Measurements from ENCODE around the gene FGGY. TPM values are rescaled to one million over a fixed set of nuclear protein-coding genes. Genes with fewer than 3 reads are reported as not detected.
A peak's percentile ranks its signal among the peaks of the same experiment; 100 is the strongest.
"Not testable (repeated sequence)": the region's sequence is repeated elsewhere in the genome, so short reads cannot be mapped to it uniquely, and the experiment has no call there.

The FGGY gene
- total RNA-seq, 1 experiment from 2014 or later = 12.0 TPM

GRCh38 chr1:59494145-59494833 is 197.4 kb downstream of the FGGY start (continued):
- TF ChIP-seq CDX4 (CRISPR knock-in tag; IDR thresholded peaks at IDR 0.05; ENCODE audit: borderline replicate concordance) = no peak
- TF ChIP-seq NFATC4 (CRISPR knock-in tag; IDR thresholded peaks at IDR 0.05) = no peak
- no peak for TF ChIP-seq STAT6 (CRISPR knock-in tag; conservative IDR thresholded peaks at IDR 0.05; ENCODE audit: low read depth)
- no peak for TF ChIP-seq ZNF263 (CRISPR knock-in tag; IDR thresholded peaks at IDR 0.05; ENCODE audit: low read depth)
- no peak for TF ChIP-seq MYBL2 (CRISPR knock-in tag; IDR thresholded peaks at IDR 0.05)
- no peak for TF ChIP-seq CTCF (IDR thresholded peaks at IDR 0.05)
- TF ChIP-seq, protein P1, sequence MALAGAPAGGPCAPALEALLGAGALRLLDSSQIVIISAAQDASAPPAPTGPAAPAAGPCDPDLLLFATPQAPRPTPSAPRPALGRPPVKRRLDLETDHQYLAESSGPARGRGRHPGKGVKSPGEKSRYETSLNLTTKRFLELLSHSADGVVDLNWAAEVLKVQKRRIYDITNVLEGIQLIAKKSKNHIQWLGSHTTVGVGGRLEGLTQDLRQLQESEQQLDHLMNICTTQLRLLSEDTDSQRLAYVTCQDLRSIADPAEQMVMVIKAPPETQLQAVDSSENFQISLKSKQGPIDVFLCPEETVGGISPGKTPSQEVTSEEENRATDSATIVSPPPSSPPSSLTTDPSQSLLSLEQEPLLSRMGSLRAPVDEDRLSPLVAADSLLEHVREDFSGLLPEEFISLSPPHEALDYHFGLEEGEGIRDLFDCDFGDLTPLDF (CRISPR knock-in tag; IDR thresholded peaks at IDR 0.05) = no peak
- TF ChIP-seq RELA (CRISPR knock-in tag; IDR thresholded peaks at IDR 0.05; ENCODE audit: borderline replicate concordance) = no peak
- no peak for TF ChIP-seq ATF1 (CRISPR knock-in tag; IDR thresholded peaks at IDR 0.05)
- TF ChIP-seq SOX15 (CRISPR knock-in tag; IDR thresholded peaks at IDR 0.05) = no peak

- H3K27me3 Mint-ChIP-seq (ENCODE audit: low read depth); POLR2A ChIA-PET; H3K36me3 Mint-ChIP-seq; H3K4me3 Mint-ChIP-seq; H3K27ac Mint-ChIP-seq; DNase-seq (ENCODE audit: low spot score); CTCF ChIA-PET; ATAC-seq: not testable (repeated sequence)
- peaks cover 21% of the 10 kb centered on the region for H3K9me3 Mint-ChIP-seq
- H3K4me1 Mint-ChIP-seq = peaks cover 12% of the 10 kb centered on the region
Observed at GRCh38 chr1:59496156-59496555, 199.3 kb downstream of the FGGY start.

GRCh38 chr1:59497616-59498015 is 200.7 kb downstream of the FGGY start:
- Mint-ChIP-seq H3K4me1 (peaks cover 22% of the 10 kb centered on the region), H3K36me3 (peaks cover 4% of the 10 kb centered on the region; the same call in 1 of the 2 replicates), H3K9me3 (peaks cover 9% of the 10 kb centered on the region), H3K27ac (peak overlapping the region; percentile 34; the same call in 1 of the 2 replicates), H3K27me3 (ENCODE audit: low read depth) (no peaks in the 10 kb centered on the region), H3K4me3 (no peak overlapping the region)
- TF ChIP-seq MYBL2 (CRISPR knock-in tag; IDR thresholded peaks at IDR 0.05) (no peak), ZNF219 (CRISPR knock-in tag; IDR thresholded peaks at IDR 0.05; ENCODE audit: borderline replicate concordance) (no peak), CDX4 (CRISPR knock-in tag; IDR thresholded peaks at IDR 0.05; ENCODE audit: borderline replicate concordance) (no peak), GTF2I (CRISPR knock-in tag; conservative IDR thresholded peaks at IDR 0.05) (no peak), ZNF263 (CRISPR knock-in tag; IDR thresholded peaks at IDR 0.05; ENCODE audit: low read depth) (no peak), ZNF121 (CRISPR knock-in tag; IDR thresholded peaks at IDR 0.05) (no peak), NR2C2 (CRISPR knock-in tag; IDR thresholded peaks at IDR 0.05) (no peak), KAT7 (CRISPR knock-in tag; IDR thresholded peaks at IDR 0.05; ENCODE audit: borderline replicate concordance) (no peak)
- TF ChIP-seq, protein P2, sequence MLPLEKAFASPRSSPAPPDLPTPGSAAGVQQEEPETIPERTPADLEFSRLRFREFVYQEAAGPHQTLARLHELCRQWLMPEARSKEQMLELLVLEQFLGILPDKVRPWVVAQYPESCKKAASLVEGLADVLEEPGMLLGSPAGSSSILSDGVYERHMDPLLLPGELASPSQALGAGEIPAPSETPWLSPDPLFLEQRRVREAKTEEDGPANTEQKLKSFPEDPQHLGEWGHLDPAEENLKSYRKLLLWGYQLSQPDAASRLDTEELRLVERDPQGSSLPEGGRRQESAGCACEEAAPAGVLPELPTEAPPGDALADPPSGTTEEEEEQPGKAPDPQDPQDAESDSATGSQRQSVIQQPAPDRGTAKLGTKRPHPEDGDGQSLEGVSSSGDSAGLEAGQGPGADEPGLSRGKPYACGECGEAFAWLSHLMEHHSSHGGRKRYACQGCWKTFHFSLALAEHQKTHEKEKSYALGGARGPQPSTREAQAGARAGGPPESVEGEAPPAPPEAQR (CRISPR knock-in tag; IDR thresholded peaks at IDR 0.05) = no peak
- DNase-seq (ENCODE audit: low spot score) (no peak), ATAC-seq (no peak)
- POLR2A ChIA-PET = no interaction called here
- CTCF ChIA-PET = no interaction called here

Measured in WTC11 (cell line).